ENCODE results near the gene LY6G6F.

Gene LY6G6F

GRCh38 chr6:31739639-31740396 lies 33.2 kb downstream of the LY6G6F start, which contains the start of gene MSH5:
Gene MSH5, plus strand, starts transcription at chr6:31740005. Its CDS starts 462 bp downstream, at chr6:31740467.
- TF ChIP-seq POLR2A (IDR thresholded peaks at IDR 0.05; ENCODE audit: low read length), result peak; percentile 93
- TF ChIP-seq GATA1 (IDR thresholded peaks at IDR 0.05; ENCODE audit: low read depth, low read length), result no peak
- DNase-seq, result peak; percentile 99

- TF ChIP-seq POLR2A (IDR thresholded peaks at IDR 0.05; ENCODE audit: low read length) (no peak), GATA1 (IDR thresholded peaks at IDR 0.05; ENCODE audit: low read depth, low read length) (no peak)
- DNase-seq, result no peak
These were observed 33.9 kb downstream of the LY6G6F start for GRCh38 chr6:31740397-31741223.

GRCh38 chr6:31741815-31742214 lies 35.1 kb downstream of the LY6G6F start:
- TF ChIP-seq GATA1 (IDR thresholded peaks at IDR 0.05; ENCODE audit: low read depth, low read length) (no peak), POLR2A (IDR thresholded peaks at IDR 0.05; ENCODE audit: low read length) (no peak)
- DNase-seq, result no peak

- no peak for DNase-seq
- no peak for TF ChIP-seq POLR2A (IDR thresholded peaks at IDR 0.05; ENCODE audit: low read length)
- no peak for TF ChIP-seq GATA1 (IDR thresholded peaks at IDR 0.05; ENCODE audit: low read depth, low read length)
These were observed 36.2 kb downstream of the LY6G6F start for GRCh38 chr6:31742894-31743293.

GRCh38 chr6:31744422-31744821 lies 37.8 kb downstream of the LY6G6F start:
- DNase-seq, result no peak
- TF ChIP-seq POLR2A (IDR thresholded peaks at IDR 0.05; ENCODE audit: low read length), result no peak
- no peak for TF ChIP-seq GATA1 (IDR thresholded peaks at IDR 0.05; ENCODE audit: low read depth, low read length)

GRCh38 chr6:31749301-31750036 lies 42.8 kb downstream of the LY6G6F start:
- no peak for DNase-seq
- TF ChIP-seq POLR2A (IDR thresholded peaks at IDR 0.05; ENCODE audit: low read length) (no peak), GATA1 (IDR thresholded peaks at IDR 0.05; ENCODE audit: low read depth, low read length) (no peak)

GRCh38 chr6:31750411-31751022 lies 43.9 kb downstream of the LY6G6F start:
- TF ChIP-seq GATA1 (IDR thresholded peaks at IDR 0.05; ENCODE audit: low read depth, low read length) (no peak), POLR2A (IDR thresholded peaks at IDR 0.05; ENCODE audit: low read length) (no peak)
- DNase-seq, result no peak

GRCh38 chr6:31752739-31753319 lies 46.2 kb downstream of the LY6G6F start:
- TF ChIP-seq GATA1 (IDR thresholded peaks at IDR 0.05; ENCODE audit: low read depth, low read length), result no peak
- no peak for TF ChIP-seq POLR2A (IDR thresholded peaks at IDR 0.05; ENCODE audit: low read length)
- DNase-seq, result no peak

- TF ChIP-seq POLR2A (IDR thresholded peaks at IDR 0.05; ENCODE audit: low read length) (no peak), GATA1 (IDR thresholded peaks at IDR 0.05; ENCODE audit: low read depth, low read length) (no peak)
- DNase-seq, result no peak
These were observed 51.6 kb downstream of the LY6G6F start for GRCh38 chr6:31758281-31758680.
